Brain microvascular endothelial cell (primary cell): Measurements from ENCODE around the gene C1orf50.

Experiments used
- DNase-seq: peaks from one replicate; pipeline ENCODE4 v3.0.0-alpha.2; 2020
- H3K27ac ChIP-seq: fragments of 250-450 bp; sonication (Bioruptor Pico); 2 replicates; pipeline ENCODE4 v1.5.1; 2020; ENCODE audit warnings: mild to moderate bottlenecking, moderate library complexity
- H3K27me3 ChIP-seq: fragments of 250-450 bp; sonication (Bioruptor Pico); replicated peaks from 2 replicates; pipeline ENCODE4 v1.5.1; 2020; ENCODE audit warnings: mild to moderate bottlenecking
- H3K36me3 ChIP-seq: fragments of 250-450 bp; sonication (Bioruptor Pico); replicated peaks from 2 replicates; pipeline ENCODE4 v1.5.1; 2020; ENCODE audit warnings: mild to moderate bottlenecking
- H3K4me3 ChIP-seq: 2 replicates; pipeline ENCODE4 v1.5.1; 2011; ENCODE audit warnings: low read depth, mild to moderate bottlenecking, control low read depth, low read length, moderate library complexity
- CTCF ChIP-seq: IDR thresholded peaks from 2 replicates; pipeline ENCODE4 v1.5.1; 2011; ENCODE audit warnings: low read depth, mild to moderate bottlenecking, moderate library complexity, low read length, control low read depth, inconsistent platforms; ENCODE audit errors: missing control alignments
- in situ Hi-C: cut with HindIII; loops from 2 replicates; pipeline ENCODE4 v1.10.0; 2017; ENCODE audit warnings: low sequenced_read_pairs, low pct_ligation_motif_present

C1orf50 gene

GRCh38 chr1:42768172-42768571, 1.1 kb downstream of the C1orf50 start:
- no peaks in the 10 kb centered on the region for H3K36me3 ChIP-seq
- in situ Hi-C loops = no loop called here
- H3K4me3 ChIP-seq = peak overlapping the region; percentile 95
- DNase-seq = no peak
- TF ChIP-seq CTCF = no peak
- no peaks in the 10 kb centered on the region for H3K27me3 ChIP-seq
- H3K27ac ChIP-seq = no peak overlapping the region

DNA sequence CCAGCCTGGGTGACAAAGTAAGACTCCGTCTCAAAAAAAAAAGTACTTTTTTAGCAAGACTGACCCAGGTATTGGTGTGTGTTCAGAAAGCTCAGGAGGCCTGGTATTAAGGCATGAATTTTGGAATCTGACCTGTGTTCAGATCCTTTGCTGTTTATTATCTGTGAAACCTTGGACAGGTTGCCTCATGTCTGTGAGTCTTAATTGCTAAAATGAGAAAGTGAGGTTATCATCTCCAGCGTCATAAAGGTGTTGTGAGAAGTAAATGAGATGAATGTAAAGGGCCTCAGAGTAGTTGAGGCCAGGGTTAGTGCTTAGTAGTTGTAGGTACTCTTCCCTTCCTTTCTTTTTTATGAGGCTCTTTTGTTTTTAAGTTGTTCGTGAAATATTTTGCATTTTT, 2.8 kb downstream of the C1orf50 start:
- in situ Hi-C loops = no loop called here
- Histone ChIP-seq H3K27me3 (no peaks in the 10 kb centered on the region), H3K36me3 (peaks cover 7% of the 10 kb centered on the region), H3K4me3 (no peak overlapping the region), H3K27ac (no peak overlapping the region)
- no peak for TF ChIP-seq CTCF
- DNase-seq = no peak

DNA sequence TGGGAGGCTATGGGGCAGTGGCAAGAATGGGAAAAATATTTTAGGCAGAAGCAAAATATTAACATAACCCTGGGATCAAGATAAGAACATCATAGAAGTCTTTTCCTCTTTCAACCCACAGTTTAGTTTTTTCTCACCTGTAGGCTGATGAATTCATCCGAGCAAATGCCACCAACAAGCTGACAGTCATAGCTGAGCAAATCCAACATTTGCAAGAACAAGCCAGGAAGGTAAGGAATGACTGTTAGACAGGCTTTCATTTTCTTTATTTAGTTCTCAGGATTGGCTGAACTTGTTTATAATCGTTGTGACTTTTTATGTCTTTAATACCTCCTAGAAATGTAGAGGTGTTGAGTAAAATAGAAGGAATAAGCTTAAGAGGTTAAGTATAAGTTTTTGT, 6.4 kb downstream of the C1orf50 start:
- no peak for DNase-seq
- H3K4me3 ChIP-seq = no peak overlapping the region
- H3K36me3 ChIP-seq = peaks cover 28% of the 10 kb centered on the region
- no peak overlapping the region for H3K27ac ChIP-seq
- in situ Hi-C loops = no loop called here
- no peaks in the 10 kb centered on the region for H3K27me3 ChIP-seq
- no peak for TF ChIP-seq CTCF

- no peak for TF ChIP-seq CTCF
- H3K27ac ChIP-seq = no peak overlapping the region
- in situ Hi-C loops = no loop called here
- H3K27me3 ChIP-seq = no peaks in the 10 kb centered on the region
- H3K4me3 ChIP-seq = no peak overlapping the region
- peaks cover 29% of the 10 kb centered on the region for H3K36me3 ChIP-seq
- DNase-seq = no peak
These were observed 8.0 kb downstream of the C1orf50 start for GRCh38 chr1:42774928-42775526.

DNA sequence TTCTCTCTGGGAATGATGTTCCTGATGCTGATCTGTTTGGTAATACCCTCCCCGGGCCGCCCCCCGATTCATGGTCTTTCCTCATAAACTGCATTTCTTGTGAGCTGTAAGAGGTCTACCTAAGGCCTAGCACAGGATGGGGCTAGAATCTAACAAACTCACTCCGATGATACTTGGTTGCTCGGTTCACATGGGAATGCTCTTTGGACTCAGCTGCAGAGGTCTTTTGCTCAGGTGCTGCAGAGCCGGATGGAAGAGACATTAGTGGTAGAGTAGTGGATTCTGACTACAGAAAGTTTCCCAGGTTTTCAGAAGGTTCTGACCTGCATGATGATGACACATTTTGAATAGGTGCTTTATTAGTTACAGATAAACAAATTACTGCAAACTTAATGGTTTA, 9.5 kb downstream of the C1orf50 start:
- Histone ChIP-seq H3K4me3 (no peak overlapping the region), H3K27ac (no peak overlapping the region), H3K27me3 (no peaks in the 10 kb centered on the region), H3K36me3 (peaks cover 32% of the 10 kb centered on the region)
- in situ Hi-C loops = no loop called here
- no peak for DNase-seq
- TF ChIP-seq CTCF = no peak

DNA sequence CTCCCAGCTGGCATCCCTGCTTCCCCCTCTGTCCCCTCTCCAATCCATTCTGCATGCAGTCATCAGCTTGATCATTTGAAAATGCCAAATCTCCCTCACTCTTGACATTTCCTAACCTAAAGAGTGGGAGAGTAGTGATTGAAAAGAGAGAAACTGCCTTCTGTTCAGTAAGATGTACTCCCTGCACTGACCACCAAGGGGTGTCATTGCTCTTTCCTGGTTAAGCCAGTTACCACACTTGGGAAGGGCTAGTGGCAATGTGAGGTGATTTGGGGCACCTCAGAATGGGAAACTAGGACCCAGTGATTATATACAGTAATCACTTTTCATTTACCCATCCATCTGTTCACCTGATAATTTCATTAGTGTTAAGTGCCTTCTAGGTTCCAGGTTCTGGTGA, 10.8 kb downstream of the C1orf50 start:
- in situ Hi-C loops = no loop called here
- Histone ChIP-seq H3K27me3 (no peaks in the 10 kb centered on the region), H3K4me3 (no peak overlapping the region), H3K27ac (no peak overlapping the region), H3K36me3 (peaks cover 33% of the 10 kb centered on the region)
- peak; percentile 78 for TF ChIP-seq CTCF
- peak; percentile 39 for DNase-seq
